Osteoblast (primary cell): ENCODE results near the gene TRMT61A. TPM values are rescaled to one million over a fixed set of nuclear protein-coding genes. Genes with fewer than 3 reads are reported as not detected.

ENCODE experiments used
- DNase-seq: peaks from one replicate; pipeline ENCODE4 v3.0.0; 2011; ENCODE audit warnings: low spot score, mixed read lengths; ENCODE audit not compliant: insufficient read length; ENCODE audit errors: missing footprints
- H2AFZ ChIP-seq: 2 replicates; pipeline ENCODE4 v1.6.0; 2011; ENCODE audit warnings: mild to moderate bottlenecking, low read length
- H3K27ac ChIP-seq: 2 replicates; pipeline ENCODE4 v1.5.1; 2011; ENCODE audit warnings: mild to moderate bottlenecking, low read depth, low read length, moderate library complexity
- H3K27me3 ChIP-seq: 2 replicates; pipeline ENCODE4 v1.6.0; 2012; ENCODE audit warnings: mild to moderate bottlenecking, control low read depth, inconsistent platforms, low read length, moderate library complexity; ENCODE audit not compliant: insufficient read depth
- H3K36me3 ChIP-seq: 2 replicates; pipeline ENCODE4 v1.5.1; 2011; ENCODE audit warnings: mild to moderate bottlenecking, low read length, control low read depth, moderate library complexity; ENCODE audit not compliant: insufficient read depth
- H3K4me1 ChIP-seq: 2 replicates; pipeline ENCODE4 v1.5.1; 2011; ENCODE audit warnings: mild to moderate bottlenecking, low read length, control low read depth, moderate library complexity; ENCODE audit not compliant: insufficient read depth
- H3K4me2 ChIP-seq: 2 replicates; pipeline ENCODE4 v1.6.0; 2011; ENCODE audit warnings: mild to moderate bottlenecking, low read length; ENCODE audit not compliant: insufficient read depth
- H3K4me3 ChIP-seq: fragments of 200-600 bp; sonication (generic); 3 replicates; pipeline ENCODE4 v1.5.1; 2012; ENCODE audit warnings: mild to moderate bottlenecking, low read length, inconsistent platforms; ENCODE audit not compliant: insufficient read depth
- H3K79me2 ChIP-seq: 2 replicates; pipeline ENCODE4 v1.6.0; 2012; ENCODE audit warnings: mild to moderate bottlenecking, low read length, control low read depth, inconsistent platforms; ENCODE audit not compliant: insufficient read depth
- H3K9me3 ChIP-seq: 2 replicates; pipeline ENCODE4 v1.5.1; 2011; ENCODE audit warnings: low read depth, low read length, control low read depth
- H4K20me1 ChIP-seq: 2 replicates; pipeline ENCODE4 v1.6.0; 2012; ENCODE audit warnings: mild to moderate bottlenecking, low read length, control low read depth; ENCODE audit not compliant: insufficient read depth
- total RNA-seq: library from RNA; depleted of rRNA; stranded (reverse); fragments of >200 nt; gene quantifications from 2 replicates; pipeline ENCODE4 v1.2.3, GENCODE V29; 2012
- TF ChIP-seq, protein P1 (sequence below): IDR thresholded peaks from 2 replicates; pipeline ENCODE4 v1.5.1; 2011; ENCODE audit warnings: mild to moderate bottlenecking, low read depth, low read length, moderate library complexity; ENCODE audit errors: extremely low read depth

Gene TRMT61A
- total RNA-seq, 1 donor = 9.0 TPM

DNA sequence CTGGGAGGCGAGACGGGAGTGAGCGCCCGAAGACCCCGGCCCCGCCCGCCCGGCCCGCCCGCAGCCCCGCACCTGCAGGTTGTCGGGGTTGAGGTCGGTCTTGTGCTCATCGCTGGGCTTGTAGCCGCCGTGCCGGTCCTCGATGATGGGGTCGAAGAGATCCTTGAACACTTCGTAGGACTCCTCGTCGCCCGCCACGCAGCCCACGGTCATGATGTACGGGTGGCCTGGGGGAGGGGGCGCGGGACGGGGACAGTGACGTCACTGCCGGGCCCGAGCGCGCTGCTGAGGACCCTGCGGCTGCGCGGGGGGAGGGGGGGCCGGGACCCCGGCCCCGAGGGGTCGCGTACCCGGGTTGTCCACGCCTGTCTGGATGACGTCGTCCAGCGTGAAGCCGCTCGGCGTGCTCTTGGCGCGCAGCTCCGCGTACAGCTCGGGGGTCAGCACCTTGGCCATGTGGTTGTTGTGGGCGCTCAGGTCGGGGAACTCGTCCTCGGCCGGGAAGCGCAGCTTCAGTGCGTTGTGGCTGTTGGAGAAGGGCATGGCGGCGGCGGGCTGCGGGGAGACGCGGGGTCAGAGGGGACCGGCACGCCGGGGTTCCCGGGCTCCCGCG lies 6.9 kb upstream of the TRMT61A start:
- TF ChIP-seq, protein P1, sequence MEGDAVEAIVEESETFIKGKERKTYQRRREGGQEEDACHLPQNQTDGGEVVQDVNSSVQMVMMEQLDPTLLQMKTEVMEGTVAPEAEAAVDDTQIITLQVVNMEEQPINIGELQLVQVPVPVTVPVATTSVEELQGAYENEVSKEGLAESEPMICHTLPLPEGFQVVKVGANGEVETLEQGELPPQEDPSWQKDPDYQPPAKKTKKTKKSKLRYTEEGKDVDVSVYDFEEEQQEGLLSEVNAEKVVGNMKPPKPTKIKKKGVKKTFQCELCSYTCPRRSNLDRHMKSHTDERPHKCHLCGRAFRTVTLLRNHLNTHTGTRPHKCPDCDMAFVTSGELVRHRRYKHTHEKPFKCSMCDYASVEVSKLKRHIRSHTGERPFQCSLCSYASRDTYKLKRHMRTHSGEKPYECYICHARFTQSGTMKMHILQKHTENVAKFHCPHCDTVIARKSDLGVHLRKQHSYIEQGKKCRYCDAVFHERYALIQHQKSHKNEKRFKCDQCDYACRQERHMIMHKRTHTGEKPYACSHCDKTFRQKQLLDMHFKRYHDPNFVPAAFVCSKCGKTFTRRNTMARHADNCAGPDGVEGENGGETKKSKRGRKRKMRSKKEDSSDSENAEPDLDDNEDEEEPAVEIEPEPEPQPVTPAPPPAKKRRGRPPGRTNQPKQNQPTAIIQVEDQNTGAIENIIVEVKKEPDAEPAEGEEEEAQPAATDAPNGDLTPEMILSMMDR = no peak
- H3K9me3 ChIP-seq = no peaks in the 10 kb centered on the region
- H3K36me3 ChIP-seq = no peaks in the 10 kb centered on the region
- H3K27me3 ChIP-seq = peaks cover 28% of the 10 kb centered on the region
- H3K79me2 ChIP-seq = no peaks in the 10 kb centered on the region
- peaks cover 26% of the 10 kb centered on the region for H3K4me1 ChIP-seq
- H3K4me2 ChIP-seq = peak overlapping the region; percentile 65
- H3K4me3 ChIP-seq = peak overlapping the region; percentile 64
- no peak overlapping the region for H2AFZ ChIP-seq
- peaks cover 5% of the 10 kb centered on the region for H4K20me1 ChIP-seq
- peak; percentile 91 for DNase-seq
- H3K27ac ChIP-seq = no peak overlapping the region

DNA sequence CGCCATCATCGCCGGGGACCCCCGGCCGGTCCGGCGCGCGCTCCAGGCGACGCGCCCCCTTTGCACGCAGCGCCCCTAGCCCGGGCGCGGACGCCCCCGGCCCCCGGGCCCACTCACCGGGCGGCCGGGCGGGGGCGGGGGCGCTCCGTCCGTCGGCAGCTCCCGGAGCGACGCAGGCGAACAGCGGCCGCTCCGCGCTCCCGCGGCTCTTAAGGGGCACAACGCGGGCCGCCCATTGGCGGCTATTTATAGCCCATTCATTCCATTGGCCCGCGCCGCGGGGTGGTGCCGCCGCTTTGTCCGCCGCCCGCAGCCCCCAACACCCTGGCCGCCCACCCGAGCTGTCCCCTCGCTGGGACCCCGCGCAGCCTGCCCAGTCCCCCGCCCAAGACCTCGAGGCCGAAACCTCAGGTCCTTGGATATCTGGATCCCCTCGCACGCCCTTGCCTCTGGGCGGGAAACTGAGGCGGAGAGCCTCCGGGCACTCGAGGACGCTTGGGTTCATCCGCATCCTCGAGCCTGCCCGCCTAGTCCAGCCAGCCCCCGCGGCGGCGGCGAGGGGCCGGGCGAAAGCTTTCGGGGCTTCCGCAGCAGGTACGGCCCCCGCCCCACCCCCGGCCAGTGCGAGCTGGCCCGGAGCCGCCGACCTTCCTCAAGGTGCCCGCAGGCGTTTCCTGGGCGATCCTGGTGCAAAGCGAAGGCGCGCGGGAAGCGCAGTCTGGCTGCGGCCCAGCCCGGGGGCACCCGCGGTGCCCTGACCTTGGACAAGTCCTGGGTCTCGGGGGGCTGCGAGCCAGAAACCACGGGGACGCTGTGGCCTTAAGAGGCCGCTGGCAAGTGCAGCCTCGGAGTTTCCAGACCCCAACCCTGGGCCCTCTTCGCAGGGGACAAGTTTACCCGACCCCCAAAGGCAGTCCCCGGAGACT lies 6.1 kb upstream of the TRMT61A start, which contains the start of gene CKB:
Gene CKB (minus strand): TSS at position 182 of the 926 bp plus-strand sequence. CDS start 337 bp downstream, outside the sequence.
- peaks cover 5% of the 10 kb centered on the region for H4K20me1 ChIP-seq
- no peaks in the 10 kb centered on the region for H3K36me3 ChIP-seq
- H3K27ac ChIP-seq = no peak within 1 kb of the TSS
- no peak within 1 kb of the TSS for H2AFZ ChIP-seq
- peak within 1 kb of the TSS; percentile 65 for H3K4me2 ChIP-seq
- H3K79me2 ChIP-seq = no peaks in the 10 kb centered on the region
- peaks cover 35% of the 10 kb centered on the region for H3K4me1 ChIP-seq
- H3K9me3 ChIP-seq = no peaks in the 10 kb centered on the region
- TF ChIP-seq, protein P1 = no peak
- peak; percentile 98 for DNase-seq
- H3K27me3 ChIP-seq = peaks cover 28% of the 10 kb centered on the region
- H3K4me3 ChIP-seq = peak within 1 kb of the TSS; percentile 64

DNA sequence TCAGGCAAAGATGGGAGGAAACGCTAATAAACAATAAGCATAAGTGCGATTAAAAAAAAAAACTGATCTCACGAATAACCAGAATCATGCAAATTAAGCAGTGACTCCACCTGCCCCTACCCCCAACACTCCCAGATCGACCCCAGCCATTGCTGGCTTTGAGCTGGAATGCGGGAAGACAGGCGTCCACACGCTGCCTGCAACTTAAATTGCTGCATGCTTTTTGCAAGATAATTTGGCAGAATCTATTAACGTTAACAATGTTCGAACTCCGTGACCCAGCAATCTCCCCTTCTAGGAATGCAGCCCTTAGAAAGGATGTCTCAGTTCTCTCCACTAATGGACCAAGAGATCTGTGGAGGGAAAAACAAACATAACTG lies 5.4 kb upstream of the TRMT61A start:
- Histone ChIP-seq H3K27ac (no peak overlapping the region), H3K4me1 (peaks cover 41% of the 10 kb centered on the region), H3K4me2 (no peak overlapping the region), H3K36me3 (no peaks in the 10 kb centered on the region), H3K27me3 (peaks cover 28% of the 10 kb centered on the region), H3K4me3 (no peak overlapping the region), H3K9me3 (no peaks in the 10 kb centered on the region), H4K20me1 (peaks cover 5% of the 10 kb centered on the region), H2AFZ (no peak overlapping the region), H3K79me2 (peaks cover under 1% of the 10 kb centered on the region)
- DNase-seq = peak; percentile 69
- TF ChIP-seq, protein P1 = no peak
